ENCODE measurements around the gene CASTOR1.

The CASTOR1 gene

DNA sequence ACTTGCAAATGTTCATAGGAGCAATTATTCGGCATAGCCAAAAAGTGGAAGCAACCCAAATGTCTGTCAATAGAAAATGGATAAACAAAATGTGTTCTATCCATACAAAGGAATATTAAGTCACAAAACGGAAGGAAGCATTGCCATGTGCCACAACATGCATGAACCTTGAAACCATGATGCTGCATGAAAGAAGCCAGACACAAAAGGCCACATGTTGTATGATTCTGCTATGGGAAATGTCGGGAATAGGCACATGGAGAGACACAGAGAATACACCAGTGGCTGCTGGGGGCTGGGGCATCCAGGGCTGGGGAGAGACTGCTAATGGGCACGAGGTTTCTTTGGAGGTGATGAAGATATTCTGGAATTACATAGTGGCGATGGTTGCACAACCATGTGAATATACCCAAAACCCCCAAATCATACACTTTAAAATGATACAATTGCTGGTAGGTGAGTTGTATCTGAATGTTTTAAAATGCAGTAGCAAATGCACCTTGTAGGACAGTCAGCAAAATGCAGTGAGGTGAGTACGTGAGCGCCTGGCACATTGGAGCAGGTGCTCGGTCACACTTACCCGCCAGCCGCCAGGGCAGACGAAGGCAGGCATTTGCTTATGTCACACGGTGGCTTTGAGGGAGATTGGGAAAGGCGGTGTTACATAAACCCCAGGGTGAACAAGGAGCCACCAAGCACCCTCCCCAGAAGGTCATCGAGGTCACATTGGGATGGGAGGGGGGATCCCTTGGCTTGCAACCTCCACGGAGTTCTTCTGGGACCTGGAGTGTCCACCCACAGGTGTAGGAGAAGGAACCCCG is 16.3 kb downstream of the CASTOR1 start:
- no peak for TF ChIP-seq JUND (IDR thresholded peaks at IDR 0.05; ENCODE audit: low read depth)
- in situ Hi-C loops (cut with HindIII; ENCODE audit: low pct_unique_long_range_greater_than_20kb, low sequenced_read_pairs), result no loop called here
- DNase-seq (ENCODE audit: low read depth in 1 of 2, low spot score in 1 of 2), result no peak

- no peak for DNase-seq (ENCODE audit: low read depth in 1 of 2, low spot score in 1 of 2)
- in situ Hi-C loops (cut with HindIII; ENCODE audit: low pct_unique_long_range_greater_than_20kb, low sequenced_read_pairs), result no loop called here
- TF ChIP-seq JUND (IDR thresholded peaks at IDR 0.05; ENCODE audit: low read depth), result no peak
Measured at GRCh38 chr22:30270832-30271231, 18.5 kb downstream of the CASTOR1 start.

DNA sequence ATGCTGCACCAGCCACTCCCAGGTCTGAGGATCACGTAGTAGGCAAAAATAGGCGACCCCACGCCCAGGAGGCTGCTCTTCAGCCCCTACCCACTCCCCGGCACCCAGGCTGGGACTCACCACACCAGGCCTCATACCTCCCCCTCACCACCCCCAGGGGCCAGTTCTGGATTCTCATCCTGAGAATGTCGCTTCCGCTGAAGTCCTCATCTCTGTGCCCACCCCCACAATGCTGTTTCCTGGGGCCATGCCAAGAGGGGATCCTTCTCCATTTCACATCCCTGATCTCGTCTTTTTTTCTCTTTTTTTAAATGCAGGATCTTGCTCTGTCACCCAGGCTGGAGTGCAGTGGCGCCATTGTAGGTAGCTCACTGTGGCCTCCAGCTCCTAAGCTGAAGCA is 21.0 kb downstream of the CASTOR1 start:
- in situ Hi-C loops (cut with HindIII; ENCODE audit: low pct_unique_long_range_greater_than_20kb, low sequenced_read_pairs), result no loop called here
- TF ChIP-seq JUND (IDR thresholded peaks at IDR 0.05; ENCODE audit: low read depth), result no peak
- no peak for DNase-seq (ENCODE audit: low read depth in 1 of 2, low spot score in 1 of 2)

DNA sequence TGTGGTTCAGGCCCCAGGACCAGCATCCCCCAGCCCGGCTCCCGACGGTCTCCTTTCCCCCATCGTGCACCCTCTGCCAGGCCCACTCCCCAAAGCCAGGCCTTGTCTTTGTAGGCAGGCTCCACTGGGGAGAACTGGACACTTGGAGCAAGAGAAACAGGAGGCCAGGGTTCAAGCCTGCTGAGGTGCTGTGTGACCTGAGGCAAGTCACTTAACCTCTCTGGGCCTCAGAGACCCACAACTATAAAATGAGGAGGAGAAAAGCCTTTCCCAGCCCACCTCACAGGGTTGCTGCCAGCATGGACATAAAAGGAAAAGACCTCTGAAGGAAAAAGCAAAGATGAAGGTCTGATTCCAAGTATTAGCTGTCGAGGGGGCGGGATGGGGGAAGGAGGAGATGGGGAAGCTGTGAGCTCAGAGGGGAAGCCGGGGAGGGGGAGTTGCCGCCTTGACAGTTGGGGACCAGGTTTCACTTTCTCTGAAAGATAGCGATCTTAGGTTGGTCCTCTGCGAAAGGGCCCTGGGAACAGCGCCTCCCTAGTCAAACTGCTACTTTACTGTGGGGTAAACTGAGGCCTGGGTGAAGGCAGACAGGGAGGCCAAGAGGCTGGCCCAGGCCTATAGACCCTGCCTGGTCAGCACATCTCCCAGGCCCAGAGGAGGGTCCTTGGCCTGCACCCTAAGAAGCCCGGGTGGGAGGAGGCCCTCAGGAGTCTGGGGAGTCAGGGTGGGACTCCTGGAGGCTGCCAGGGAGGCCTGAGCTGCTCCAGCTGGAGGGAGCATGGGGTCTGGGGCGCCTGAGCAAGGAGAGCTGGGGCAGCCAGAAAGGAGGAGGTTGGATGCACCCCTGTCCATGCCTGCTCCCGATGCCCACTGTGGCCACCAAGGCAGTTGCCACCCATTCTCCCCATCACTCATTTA is 21.7 kb downstream of the CASTOR1 start:
- DNase-seq (ENCODE audit: low read depth in 1 of 2, low spot score in 1 of 2), result no peak
- TF ChIP-seq JUND (IDR thresholded peaks at IDR 0.05; ENCODE audit: low read depth), result no peak
- in situ Hi-C loops (cut with HindIII; ENCODE audit: low pct_unique_long_range_greater_than_20kb, low sequenced_read_pairs), result no loop called here

DNA sequence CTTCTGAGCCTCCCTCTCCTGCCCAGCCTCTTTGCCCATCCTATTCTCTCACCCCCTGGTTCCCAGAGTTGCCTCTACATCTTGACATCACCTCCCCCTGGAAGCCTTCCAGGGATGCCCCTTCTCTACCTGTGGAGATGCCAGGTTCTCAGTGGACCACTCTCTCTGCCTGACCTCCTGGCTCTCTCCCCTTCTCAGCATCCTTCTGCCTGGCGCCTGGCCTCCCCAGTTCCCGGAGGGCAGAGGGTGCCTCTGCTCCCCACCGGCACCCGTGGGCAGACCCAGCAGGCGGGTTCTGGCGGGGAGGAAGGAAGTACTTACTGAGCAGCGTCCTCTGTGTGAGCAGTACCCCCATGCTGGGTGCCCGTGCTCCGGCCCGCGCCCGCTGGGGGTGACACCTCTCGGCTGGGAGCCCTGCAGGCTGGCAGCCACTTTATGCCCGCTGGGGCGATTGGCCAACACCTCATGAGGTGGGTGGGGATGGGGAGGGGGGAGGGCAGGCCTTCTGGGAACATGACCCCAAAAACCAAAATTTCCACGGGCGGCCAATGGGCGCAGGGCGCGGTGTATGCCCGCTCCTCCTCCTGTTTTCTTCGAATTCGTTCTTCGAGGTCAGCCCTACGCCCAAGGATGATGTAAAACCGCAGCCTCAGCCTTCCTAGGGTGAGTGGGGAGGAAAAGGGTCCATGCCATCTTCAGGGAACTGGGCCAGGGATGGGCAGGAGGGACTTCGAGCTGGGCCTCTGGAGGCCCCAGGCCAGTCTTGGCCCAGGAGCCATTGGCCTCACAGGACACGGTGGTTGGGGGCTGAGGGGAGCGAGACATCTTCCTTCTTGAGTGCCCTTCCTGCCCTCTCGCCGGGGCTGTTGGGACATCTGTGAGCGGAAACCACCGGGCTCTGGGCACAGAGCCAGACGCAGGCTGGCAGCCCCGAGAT is 22.6 kb downstream of the CASTOR1 start, which contains the start of gene OSM:
Gene OSM, minus strand, starts transcription at position 407 of the 937 bp plus-strand sequence. Its CDS starts 52 bp downstream, at position 355.
- in situ Hi-C loops (cut with HindIII; ENCODE audit: low pct_unique_long_range_greater_than_20kb, low sequenced_read_pairs), result no loop called here
- TF ChIP-seq JUND (IDR thresholded peaks at IDR 0.05; ENCODE audit: low read depth), result no peak
- no peak for DNase-seq (ENCODE audit: low read depth in 1 of 2, low spot score in 1 of 2)

DNA sequence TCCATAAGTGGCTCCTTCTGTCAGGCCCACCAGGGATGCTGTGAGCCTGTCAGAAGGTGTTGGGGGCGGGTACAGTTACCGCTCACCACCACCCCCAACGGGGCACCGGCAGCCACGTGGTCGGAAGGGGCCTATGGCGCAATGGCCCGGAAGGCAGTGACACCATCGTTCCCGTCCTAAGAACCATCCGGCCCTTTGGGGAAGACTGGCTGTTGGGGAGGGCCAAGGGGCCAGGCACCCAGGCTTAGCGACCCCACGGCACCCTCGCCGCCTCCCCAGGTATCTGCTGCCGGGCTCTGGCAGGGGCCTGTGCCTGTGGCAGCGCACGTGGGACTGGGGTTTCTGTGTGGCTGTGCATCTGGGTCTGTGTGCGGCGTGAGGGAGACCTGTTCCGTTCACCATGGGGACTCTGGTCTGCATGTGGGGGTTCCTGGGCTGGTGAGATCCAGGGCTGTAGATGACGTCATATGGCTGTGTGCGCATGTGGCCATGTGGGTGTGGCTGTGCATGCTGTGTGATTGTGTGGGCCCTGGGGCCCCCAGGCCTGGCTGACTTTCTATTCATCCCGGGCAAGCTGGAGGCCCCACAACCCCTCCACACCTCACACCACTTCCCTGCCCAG is 23.4 kb downstream of the CASTOR1 start:
- TF ChIP-seq JUND (IDR thresholded peaks at IDR 0.05; ENCODE audit: low read depth), result no peak
- no peak for DNase-seq (ENCODE audit: low read depth in 1 of 2, low spot score in 1 of 2)
- in situ Hi-C loops (cut with HindIII; ENCODE audit: low pct_unique_long_range_greater_than_20kb, low sequenced_read_pairs), result no loop called here

- in situ Hi-C loops (cut with HindIII; ENCODE audit: low pct_unique_long_range_greater_than_20kb, low sequenced_read_pairs), result no loop called here
Measured at GRCh38 chr22:30265131-30265720, 24.1 kb downstream of the CASTOR1 start.

DNA sequence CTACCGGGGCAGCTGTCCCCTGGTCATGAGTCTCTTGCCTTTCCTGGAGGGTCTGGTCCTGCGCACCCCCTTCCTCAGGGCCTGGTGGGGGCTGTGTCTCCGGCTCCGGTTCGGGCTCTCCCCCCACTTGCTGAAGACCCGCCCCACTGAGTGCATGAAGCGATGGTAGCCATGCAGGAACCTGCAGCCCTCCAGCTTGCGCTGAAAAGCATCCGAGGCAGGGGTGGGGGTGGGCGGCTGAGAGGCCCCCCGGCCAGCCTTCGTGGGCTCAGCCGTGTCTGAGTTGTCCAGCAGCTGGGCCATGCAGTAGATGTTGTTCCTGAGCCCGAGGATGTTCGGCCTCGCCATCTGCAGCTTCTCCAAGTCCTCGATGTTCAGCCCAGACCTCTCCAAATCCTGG is 25.4 kb downstream of the CASTOR1 start:
- no peak for DNase-seq (ENCODE audit: low read depth in 1 of 2, low spot score in 1 of 2)
- TF ChIP-seq JUND (IDR thresholded peaks at IDR 0.05; ENCODE audit: low read depth), result no peak
- in situ Hi-C loops (cut with HindIII; ENCODE audit: low pct_unique_long_range_greater_than_20kb, low sequenced_read_pairs), result no loop called here

More at GRCh38 chr22:30265131-30265720, 24.1 kb downstream of the CASTOR1 start:
- no peak for TF ChIP-seq JUND (IDR thresholded peaks at IDR 0.05; ENCODE audit: low read depth)
- no peak for DNase-seq (ENCODE audit: low read depth in 1 of 2, low spot score in 1 of 2)

- DNase-seq (ENCODE audit: low read depth in 1 of 2, low spot score in 1 of 2), result peak; percentile 56
- TF ChIP-seq JUND (IDR thresholded peaks at IDR 0.05; ENCODE audit: low read depth), result no peak
- in situ Hi-C loops (cut with HindIII; ENCODE audit: low pct_unique_long_range_greater_than_20kb, low sequenced_read_pairs), result no loop called here
Measured at GRCh38 chr22:30262917-30263741, 26.2 kb downstream of the CASTOR1 start.

- no peak for DNase-seq (ENCODE audit: low read depth in 1 of 2, low spot score in 1 of 2)
- TF ChIP-seq JUND (IDR thresholded peaks at IDR 0.05; ENCODE audit: low read depth), result no peak
- in situ Hi-C loops (cut with HindIII; ENCODE audit: low pct_unique_long_range_greater_than_20kb, low sequenced_read_pairs), result no loop called here
Measured at GRCh38 chr22:30262112-30262511, 27.2 kb downstream of the CASTOR1 start.
